Measurements from ENCODE around the gene SIK2. TPM values are rescaled to one million over a fixed set of nuclear protein-coding genes. Genes with fewer than 3 reads are reported as not detected.

Gene SIK2
- total RNA-seq, 1 donor from 2014 or later: 10.1 TPM

- TF ChIP-seq, protein P1, sequence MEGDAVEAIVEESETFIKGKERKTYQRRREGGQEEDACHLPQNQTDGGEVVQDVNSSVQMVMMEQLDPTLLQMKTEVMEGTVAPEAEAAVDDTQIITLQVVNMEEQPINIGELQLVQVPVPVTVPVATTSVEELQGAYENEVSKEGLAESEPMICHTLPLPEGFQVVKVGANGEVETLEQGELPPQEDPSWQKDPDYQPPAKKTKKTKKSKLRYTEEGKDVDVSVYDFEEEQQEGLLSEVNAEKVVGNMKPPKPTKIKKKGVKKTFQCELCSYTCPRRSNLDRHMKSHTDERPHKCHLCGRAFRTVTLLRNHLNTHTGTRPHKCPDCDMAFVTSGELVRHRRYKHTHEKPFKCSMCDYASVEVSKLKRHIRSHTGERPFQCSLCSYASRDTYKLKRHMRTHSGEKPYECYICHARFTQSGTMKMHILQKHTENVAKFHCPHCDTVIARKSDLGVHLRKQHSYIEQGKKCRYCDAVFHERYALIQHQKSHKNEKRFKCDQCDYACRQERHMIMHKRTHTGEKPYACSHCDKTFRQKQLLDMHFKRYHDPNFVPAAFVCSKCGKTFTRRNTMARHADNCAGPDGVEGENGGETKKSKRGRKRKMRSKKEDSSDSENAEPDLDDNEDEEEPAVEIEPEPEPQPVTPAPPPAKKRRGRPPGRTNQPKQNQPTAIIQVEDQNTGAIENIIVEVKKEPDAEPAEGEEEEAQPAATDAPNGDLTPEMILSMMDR (IDR thresholded peaks at IDR 0.05; ENCODE audit: insufficient read depth, low read length, poor library complexity, severe bottlenecking): no peak
- Histone ChIP-seq H3K36me3 (ENCODE audit: control insufficient read depth, insufficient read depth, low read length) (no peaks in the 10 kb centered on the region), H3K4me3 (ENCODE audit: low read depth, low read length) (no peak overlapping the region), H3K27me3 (ENCODE audit: control insufficient read depth, insufficient read depth, low read length) (no peaks in the 10 kb centered on the region)
- DNase-seq (ENCODE audit: low read depth): peak; percentile 19
Observed at GRCh38 chr11:111634981-111635705, 32.9 kb downstream of the SIK2 start.

GRCh38 chr11:111635706-111636045 lies 33.4 kb downstream of the SIK2 start:
- TF ChIP-seq, protein P1 (IDR thresholded peaks at IDR 0.05; ENCODE audit: insufficient read depth, low read length, poor library complexity, severe bottlenecking): no peak
- Histone ChIP-seq H3K27me3 (ENCODE audit: control insufficient read depth, insufficient read depth, low read length) (no peaks in the 10 kb centered on the region), H3K36me3 (ENCODE audit: control insufficient read depth, insufficient read depth, low read length) (no peaks in the 10 kb centered on the region), H3K4me3 (ENCODE audit: low read depth, low read length) (no peak overlapping the region)
- no peak for DNase-seq (ENCODE audit: low read depth)

- no peak for DNase-seq (ENCODE audit: low read depth)
- no peak overlapping the region for H3K4me3 ChIP-seq (ENCODE audit: low read depth, low read length)
- TF ChIP-seq, protein P1 (IDR thresholded peaks at IDR 0.05; ENCODE audit: insufficient read depth, low read length, poor library complexity, severe bottlenecking): no peak
- no peaks in the 10 kb centered on the region for H3K27me3 ChIP-seq (ENCODE audit: control insufficient read depth, insufficient read depth, low read length)
- no peaks in the 10 kb centered on the region for H3K36me3 ChIP-seq (ENCODE audit: control insufficient read depth, insufficient read depth, low read length)
Observed at GRCh38 chr11:111637885-111638284, 35.6 kb downstream of the SIK2 start.

- Histone ChIP-seq H3K4me3 (ENCODE audit: low read depth, low read length) (no peak overlapping the region), H3K36me3 (ENCODE audit: control insufficient read depth, insufficient read depth, low read length) (no peaks in the 10 kb centered on the region), H3K27me3 (ENCODE audit: control insufficient read depth, insufficient read depth, low read length) (no peaks in the 10 kb centered on the region)
- DNase-seq (ENCODE audit: low read depth): no peak
- TF ChIP-seq, protein P1 (IDR thresholded peaks at IDR 0.05; ENCODE audit: insufficient read depth, low read length, poor library complexity, severe bottlenecking): no peak
Observed at GRCh38 chr11:111639226-111639925, 37.1 kb downstream of the SIK2 start.

GRCh38 chr11:111641339-111642015 lies 39.2 kb downstream of the SIK2 start:
- Histone ChIP-seq H3K27me3 (ENCODE audit: control insufficient read depth, insufficient read depth, low read length) (no peaks in the 10 kb centered on the region), H3K4me3 (ENCODE audit: low read depth, low read length) (no peak overlapping the region), H3K36me3 (ENCODE audit: control insufficient read depth, insufficient read depth, low read length) (no peaks in the 10 kb centered on the region)
- TF ChIP-seq, protein P1 (IDR thresholded peaks at IDR 0.05; ENCODE audit: insufficient read depth, low read length, poor library complexity, severe bottlenecking): no peak
- DNase-seq (ENCODE audit: low read depth): no peak
